GM12801 (cell line): Measurements from ENCODE around the gene SOHLH2.

ENCODE experiments used
- CTCF ChIP-seq: IDR thresholded peaks from one replicate; pipeline ENCODE4 v1.5.1; 2011; ENCODE audit warnings: control low read depth; ENCODE audit not compliant: insufficient read length; ENCODE audit errors: extremely low read depth

SOHLH2 gene

GRCh38 chr13:36212789-36213188 lies 1.6 kb downstream of the SOHLH2 start:
- TF ChIP-seq CTCF, result no peak

DNA sequence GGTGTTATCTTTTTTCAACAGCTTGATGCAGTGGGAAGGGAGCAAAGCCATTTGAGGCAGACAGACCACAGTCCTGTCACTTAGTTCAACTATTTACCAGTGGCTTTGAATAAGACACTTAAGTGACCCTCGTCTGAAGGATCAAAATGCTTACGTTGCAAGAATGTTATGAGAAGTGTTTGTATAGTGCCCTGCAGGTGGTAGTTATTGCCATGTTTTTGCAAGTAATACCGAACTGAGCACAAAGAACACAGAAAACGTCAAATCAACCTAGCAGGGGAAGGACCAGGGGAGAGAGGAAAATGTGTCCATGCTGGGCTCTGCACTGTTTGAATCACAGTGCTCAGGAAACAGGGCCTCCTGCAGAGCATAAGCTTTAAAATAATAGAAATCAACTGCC lies 2.8 kb downstream of the SOHLH2 start:
- TF ChIP-seq CTCF, result no peak

DNA sequence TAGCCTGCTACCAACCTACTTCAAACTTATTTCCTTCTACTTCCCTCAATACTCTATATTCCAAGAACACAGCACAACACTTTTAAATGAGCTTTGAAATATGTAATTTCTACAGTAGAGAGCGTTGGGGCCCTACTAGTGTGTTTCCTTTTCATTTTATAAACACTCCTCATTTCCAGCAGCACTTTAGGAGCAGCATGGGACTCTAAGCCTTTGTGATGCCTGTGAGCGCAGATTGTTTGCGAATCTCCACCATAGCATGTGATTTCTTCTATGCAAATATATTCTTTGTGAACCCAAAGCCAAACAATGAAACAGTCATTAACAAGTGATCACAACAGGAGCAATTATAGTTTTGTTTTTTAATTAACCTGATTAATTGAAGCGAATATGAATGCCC lies 3.6 kb downstream of the SOHLH2 start:
- TF ChIP-seq CTCF, result no peak

- no peak for TF ChIP-seq CTCF
Measured at GRCh38 chr13:36207672-36208071, 6.7 kb downstream of the SOHLH2 start.

DNA sequence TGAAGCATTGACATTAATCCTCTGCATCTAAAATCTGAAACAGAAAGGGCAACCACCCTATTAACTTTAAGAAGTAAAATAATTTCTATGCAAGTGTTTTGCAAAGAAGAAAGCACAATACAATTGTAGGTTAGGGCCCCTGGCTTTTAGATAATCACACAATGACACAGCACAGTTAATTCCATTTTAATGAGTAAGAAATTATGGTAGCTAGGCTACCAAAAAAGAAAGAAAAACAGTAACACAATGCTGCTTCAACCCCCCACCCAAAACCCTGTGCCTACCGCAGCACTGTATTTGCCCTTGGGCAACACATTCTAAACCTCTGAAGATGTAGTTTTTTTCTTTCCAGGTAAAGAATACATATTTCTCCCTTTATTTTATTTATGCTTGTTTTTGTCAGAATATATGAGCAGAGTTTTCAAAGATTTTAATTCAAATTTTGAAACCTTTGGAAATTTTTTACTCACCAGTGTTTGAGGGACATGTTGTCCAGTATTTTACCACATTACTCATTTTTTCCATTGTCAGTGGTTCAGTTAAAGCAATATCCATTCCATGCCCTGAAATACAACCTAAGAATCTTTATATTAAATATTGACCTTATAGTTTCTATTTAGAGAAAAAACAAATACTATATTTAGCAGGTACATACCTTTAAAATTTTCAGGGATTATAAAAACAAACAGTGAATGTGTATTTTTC lies 21.1 kb downstream of the SOHLH2 start:
- no peak for TF ChIP-seq CTCF

DNA sequence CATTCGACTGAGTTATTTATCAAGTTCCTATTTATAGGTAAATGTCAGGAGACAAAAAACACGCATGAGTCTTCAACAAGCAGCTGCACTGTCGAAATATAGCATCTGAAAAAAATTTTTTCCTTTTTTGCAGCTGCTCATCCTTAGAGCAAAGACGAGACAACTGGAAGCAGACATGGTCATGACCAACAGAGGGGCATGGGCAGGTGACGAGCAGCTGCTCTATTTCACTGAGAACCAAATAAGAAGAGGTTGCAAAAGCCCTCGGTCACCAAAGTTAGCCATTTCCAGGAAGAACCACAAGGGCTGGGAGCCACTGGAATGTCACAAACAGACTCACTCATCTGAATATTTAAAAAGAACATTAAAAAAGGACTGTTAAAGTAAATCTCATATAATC lies 22.2 kb downstream of the SOHLH2 start:
- no peak for TF ChIP-seq CTCF

DNA sequence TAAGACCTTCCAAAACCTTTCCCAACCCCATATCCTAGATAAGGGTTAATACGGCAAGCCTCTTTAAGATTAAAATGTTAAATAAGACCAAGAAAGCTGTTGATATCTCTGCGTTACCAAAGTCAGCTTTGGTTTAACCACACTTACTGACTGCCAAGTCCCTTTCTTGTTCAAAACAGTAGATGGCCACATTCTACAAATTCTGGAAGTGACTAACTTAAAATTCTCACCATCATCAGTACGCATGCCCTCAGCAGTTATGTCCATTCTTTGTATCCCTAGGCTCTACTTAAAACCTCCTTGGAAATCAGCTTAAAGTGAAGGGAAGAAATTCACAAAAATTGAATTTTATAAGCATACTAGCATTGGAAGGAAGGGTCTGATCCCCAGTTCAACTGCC lies 23.6 kb downstream of the SOHLH2 start:
- TF ChIP-seq CTCF, result no peak
